ENCODE data around the gene AGMO. TPM values are rescaled to one million over a fixed set of nuclear protein-coding genes. Genes with fewer than 3 reads are reported as not detected.

AGMO gene
- not detected in 2 replicates for total RNA-seq

DNA sequence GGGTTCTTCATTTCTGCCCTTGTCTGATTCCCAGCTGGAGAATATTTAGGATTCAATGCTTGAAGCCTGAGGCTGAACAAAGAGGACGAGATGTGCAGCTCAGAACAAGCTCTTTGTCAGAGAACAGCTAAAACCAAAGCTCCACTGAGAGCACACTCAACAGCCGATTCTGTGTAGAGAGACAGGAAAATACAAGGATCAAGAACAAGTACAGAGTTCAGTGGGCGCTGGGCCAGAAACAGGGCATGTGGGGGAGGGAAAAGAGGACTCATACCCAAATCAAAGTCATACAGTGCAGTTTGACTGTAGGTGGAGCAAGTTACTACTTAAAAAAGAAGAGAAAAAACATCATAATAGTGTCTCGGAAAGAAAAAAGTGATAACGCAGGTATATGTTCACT lies at the start of gene AGMO:
TSS of gene AGMO (minus strand) at position 181 of the 400 bp plus-strand sequence.
- DNase-seq (ENCODE audit: low read depth), result no peak
- H3K4me3 ChIP-seq (ENCODE audit: low read depth, low read length), result no peak within 1 kb of the TSS
- TF ChIP-seq, protein P1, sequence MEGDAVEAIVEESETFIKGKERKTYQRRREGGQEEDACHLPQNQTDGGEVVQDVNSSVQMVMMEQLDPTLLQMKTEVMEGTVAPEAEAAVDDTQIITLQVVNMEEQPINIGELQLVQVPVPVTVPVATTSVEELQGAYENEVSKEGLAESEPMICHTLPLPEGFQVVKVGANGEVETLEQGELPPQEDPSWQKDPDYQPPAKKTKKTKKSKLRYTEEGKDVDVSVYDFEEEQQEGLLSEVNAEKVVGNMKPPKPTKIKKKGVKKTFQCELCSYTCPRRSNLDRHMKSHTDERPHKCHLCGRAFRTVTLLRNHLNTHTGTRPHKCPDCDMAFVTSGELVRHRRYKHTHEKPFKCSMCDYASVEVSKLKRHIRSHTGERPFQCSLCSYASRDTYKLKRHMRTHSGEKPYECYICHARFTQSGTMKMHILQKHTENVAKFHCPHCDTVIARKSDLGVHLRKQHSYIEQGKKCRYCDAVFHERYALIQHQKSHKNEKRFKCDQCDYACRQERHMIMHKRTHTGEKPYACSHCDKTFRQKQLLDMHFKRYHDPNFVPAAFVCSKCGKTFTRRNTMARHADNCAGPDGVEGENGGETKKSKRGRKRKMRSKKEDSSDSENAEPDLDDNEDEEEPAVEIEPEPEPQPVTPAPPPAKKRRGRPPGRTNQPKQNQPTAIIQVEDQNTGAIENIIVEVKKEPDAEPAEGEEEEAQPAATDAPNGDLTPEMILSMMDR (IDR thresholded peaks at IDR 0.05; ENCODE audit: insufficient read depth, low read depth, low read length), result no peak

GRCh38 chr7:15610503-15610902 lies 48.7 kb upstream of the AGMO start:
- H3K4me3 ChIP-seq (ENCODE audit: low read depth, low read length), result no peak overlapping the region
- TF ChIP-seq, protein P1 (IDR thresholded peaks at IDR 0.05; ENCODE audit: insufficient read depth, low read depth, low read length), result no peak
- no peak for DNase-seq (ENCODE audit: low read depth)

GRCh38 chr7:15609287-15609686 lies 47.5 kb upstream of the AGMO start:
- no peak overlapping the region for H3K4me3 ChIP-seq (ENCODE audit: low read depth, low read length)
- TF ChIP-seq, protein P1 (IDR thresholded peaks at IDR 0.05; ENCODE audit: insufficient read depth, low read depth, low read length), result no peak
- DNase-seq (ENCODE audit: low read depth), result no peak

DNA sequence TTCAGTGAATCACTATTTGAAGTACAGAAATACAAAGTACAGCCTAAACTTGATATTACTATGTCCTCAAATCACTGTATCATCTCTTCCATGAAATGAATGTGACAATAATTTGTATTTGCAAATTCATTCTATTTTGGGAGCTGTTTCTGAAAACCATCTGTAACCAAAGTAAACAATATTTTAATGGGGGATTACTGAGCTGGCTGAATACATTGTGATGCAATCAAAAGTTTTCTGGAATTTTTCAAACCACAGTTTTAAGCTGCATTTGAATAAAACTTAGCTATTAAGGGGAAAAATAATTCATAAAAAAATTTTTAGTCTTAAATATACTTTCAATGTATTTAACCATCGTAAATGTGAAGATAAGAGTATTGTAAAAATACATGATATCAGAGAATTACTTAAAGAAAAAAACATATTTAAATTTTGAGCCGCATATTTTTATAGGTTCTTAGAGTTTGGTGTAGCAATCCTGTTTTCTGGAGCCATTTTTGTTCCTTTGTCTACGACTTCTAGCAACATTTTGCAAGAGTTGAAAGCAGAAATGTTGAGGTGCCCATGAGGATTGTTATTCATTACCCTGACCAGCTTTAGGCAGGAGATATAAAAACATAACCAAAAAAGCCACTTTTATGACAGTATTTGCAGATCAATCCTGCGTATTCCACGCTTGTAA lies 45.9 kb upstream of the AGMO start:
- TF ChIP-seq, protein P1 (IDR thresholded peaks at IDR 0.05; ENCODE audit: insufficient read depth, low read depth, low read length), result no peak
- H3K4me3 ChIP-seq (ENCODE audit: low read depth, low read length), result no peak overlapping the region
- DNase-seq (ENCODE audit: low read depth), result peak; percentile 41

DNA sequence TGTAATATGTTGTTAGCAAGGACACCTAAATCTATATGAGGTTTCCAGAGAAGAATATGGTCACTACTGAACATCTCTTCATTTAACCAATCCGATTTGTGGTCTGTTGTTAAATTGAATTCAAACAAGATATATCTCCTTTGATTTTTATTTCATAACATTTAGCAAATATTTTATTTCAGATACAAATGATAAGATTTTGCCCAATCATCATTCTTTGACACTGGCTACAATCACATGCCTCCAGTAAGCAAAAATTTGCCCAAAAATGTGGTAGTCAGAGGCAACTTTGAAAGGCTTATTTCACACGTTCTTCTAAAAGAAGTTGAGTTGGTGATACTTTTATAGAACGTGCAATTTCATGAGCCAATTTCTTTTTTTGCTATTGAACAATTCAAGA lies 44.7 kb upstream of the AGMO start:
- TF ChIP-seq, protein P1 (IDR thresholded peaks at IDR 0.05; ENCODE audit: insufficient read depth, low read depth, low read length), result no peak
- no peak for DNase-seq (ENCODE audit: low read depth)
- no peak overlapping the region for H3K4me3 ChIP-seq (ENCODE audit: low read depth, low read length)

DNA sequence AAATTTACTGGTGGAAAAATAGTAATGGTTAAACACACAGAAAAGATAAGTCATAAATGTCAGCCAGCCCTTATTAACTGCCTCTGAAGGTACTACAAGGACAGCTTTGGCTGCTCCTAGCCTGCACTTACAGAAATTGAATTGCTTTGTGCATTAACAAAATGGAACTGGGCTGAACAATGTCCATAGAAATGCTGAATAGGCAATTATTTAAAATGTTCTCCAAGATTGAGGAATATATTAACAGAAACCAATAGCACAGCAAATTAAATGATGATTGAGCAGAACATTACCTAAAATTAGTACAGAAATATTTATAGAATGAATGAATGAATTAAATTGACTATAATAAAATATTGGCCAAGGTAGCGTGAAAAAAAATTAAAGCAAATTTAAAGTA lies 42.4 kb upstream of the AGMO start:
- TF ChIP-seq, protein P1 (IDR thresholded peaks at IDR 0.05; ENCODE audit: insufficient read depth, low read depth, low read length), result no peak
- DNase-seq (ENCODE audit: low read depth), result no peak
- H3K4me3 ChIP-seq (ENCODE audit: low read depth, low read length), result no peak overlapping the region

- TF ChIP-seq, protein P1 (IDR thresholded peaks at IDR 0.05; ENCODE audit: insufficient read depth, low read depth, low read length), result no peak
- H3K4me3 ChIP-seq (ENCODE audit: low read depth, low read length), result no peak overlapping the region
- DNase-seq (ENCODE audit: low read depth), result no peak
Measured at GRCh38 chr7:15603124-15603523, 41.3 kb upstream of the AGMO start.
